Adipose tissue (tissue), 3 donors: Measurements from ENCODE around the gene GPR162. TPM values are rescaled to one million over a fixed set of nuclear protein-coding genes. Genes with fewer than 3 reads are reported as not detected.

Source experiments
- H3K27ac ChIP-seq: one replicate; pipeline ENCODE4 v1.5.1; 2013; ENCODE audit warnings: low read depth, low read length
- WGBS, 3 donors: extraction: QIAGEN DNeasy Blood & Tissue Kit; methylation state at CpG; one replicate each; pipeline ENCODE4 v1.1.7; 2013; 5-methylcytosine and 5-hydroxymethylcytosine counted together
- polyA plus RNA-seq, 3 donors: library from polyadenylated mRNA; stranded (reverse); fragments of 200-250 nt; gene quantifications; one replicate each; pipeline ENCODE4 v1.2.3, GENCODE V29; 2013
- donor health status: healthy with polysubstance abuse.
- donor health status: Bipolar disorder and iron deficiency.
- donor health status: healthy.

GPR162 gene
- polyA plus RNA-seq, 3 donors, result 2.0 to 5.1 (median 5.1) TPM

- no peak overlapping the region for H3K27ac ChIP-seq
- 35 to 76% (median 75%) methylated on average over 10 of the region's 10 CpGs for WGBS, 3 donors
Observed at GRCh38 chr12:6818222-6818621, 3.4 kb upstream of the GPR162 start.

- 65 to 84% (median 77%) methylated on average over 5 of the region's 5 CpGs for WGBS, 3 donors
- H3K27ac ChIP-seq, result no peak overlapping the region
Observed at GRCh38 chr12:6818645-6819044, 3.0 kb upstream of the GPR162 start.

- 80 to 85% (median 84%) methylated on average over 11 to 13 of the region's 13 CpGs for WGBS, 3 donors
- no peak overlapping the region for H3K27ac ChIP-seq
Observed at GRCh38 chr12:6819106-6820030, 2.3 kb upstream of the GPR162 start.

GRCh38 chr12:6820166-6820565, 1.5 kb upstream of the GPR162 start:
- WGBS, 3 donors, result 79 to 88% (median 85%) methylated on average over 5 of the region's 5 CpGs
- H3K27ac ChIP-seq, result no peak overlapping the region

GRCh38 chr12:6822426-6823135, 960 bp downstream of the GPR162 start:
- no peak overlapping the region for H3K27ac ChIP-seq
- 51 to 68% (median 64%) methylated on average over 7 of the region's 7 CpGs for WGBS, 3 donors

GRCh38 chr12:6823182-6824084, 1.8 kb downstream of the GPR162 start:
- WGBS, 3 donors, result 65 to 83% (median 78%) methylated on average over 12 of the region's 12 CpGs
- H3K27ac ChIP-seq, result no peak overlapping the region

GRCh38 chr12:6824085-6824775, 2.6 kb downstream of the GPR162 start:
- WGBS, 3 donors, result 72 to 92% (median 91%) methylated on average over 36 to 37 of the region's 37 CpGs
- H3K27ac ChIP-seq, result no peak overlapping the region

GRCh38 chr12:6824901-6825381, 3.3 kb downstream of the GPR162 start:
- H3K27ac ChIP-seq, result no peak overlapping the region
- 34 to 57% (median 56%) methylated on average over 12 of the region's 12 CpGs for WGBS, 3 donors

GRCh38 chr12:6825398-6826124, 3.9 kb downstream of the GPR162 start:
- 10 to 19% (median 16%) methylated on average over 19 of the region's 19 CpGs for WGBS, 3 donors

GRCh38 chr12:6826125-6826733, 4.6 kb downstream of the GPR162 start:
- H3K27ac ChIP-seq, result no peak overlapping the region
- WGBS, 3 donors, result 69 to 84% (median 83%) methylated on average over 17 of the region's 17 CpGs

More at GRCh38 chr12:6825398-6826124, 3.9 kb downstream of the GPR162 start:
- H3K27ac ChIP-seq, result no peak overlapping the region

- 72 to 79% (median 77%) methylated on average over 22 of the region's 22 CpGs for WGBS, 3 donors
Observed at GRCh38 chr12:6826734-6827436, 5.3 kb downstream of the GPR162 start.

GRCh38 chr12:6827437-6827911, 5.9 kb downstream of the GPR162 start:
- 10 to 17% (median 11%) methylated on average over 8 of the region's 8 CpGs for WGBS, 3 donors
- no peak overlapping the region for H3K27ac ChIP-seq

More at GRCh38 chr12:6826734-6827436, 5.3 kb downstream of the GPR162 start:
- no peak overlapping the region for H3K27ac ChIP-seq

- H3K27ac ChIP-seq, result no peak within 1 kb of the TSS
- 1% methylated on average over 55 to 60 of the region's 60 CpGs for WGBS, 3 donors
Observed at GRCh38 chr12:6827982-6828780, 6.6 kb downstream of the GPR162 start, which contains the start of gene P3H3. Gene P3H3, plus strand, starts transcription at chr12:6828407. Its CDS starts 34 bp downstream, at chr12:6828441.

GRCh38 chr12:6828781-6829535, 7.3 kb downstream of the GPR162 start:
- WGBS, 3 donors, result 0 to 1% (median 0%) methylated on average over 66 to 71 of the region's 71 CpGs

More at GRCh38 chr12:6828781-6829535, 7.3 kb downstream of the GPR162 start:
- H3K27ac ChIP-seq, result no peak overlapping the region
